ENCODE data around the gene MYBBP1A.

The MYBBP1A gene

DNA sequence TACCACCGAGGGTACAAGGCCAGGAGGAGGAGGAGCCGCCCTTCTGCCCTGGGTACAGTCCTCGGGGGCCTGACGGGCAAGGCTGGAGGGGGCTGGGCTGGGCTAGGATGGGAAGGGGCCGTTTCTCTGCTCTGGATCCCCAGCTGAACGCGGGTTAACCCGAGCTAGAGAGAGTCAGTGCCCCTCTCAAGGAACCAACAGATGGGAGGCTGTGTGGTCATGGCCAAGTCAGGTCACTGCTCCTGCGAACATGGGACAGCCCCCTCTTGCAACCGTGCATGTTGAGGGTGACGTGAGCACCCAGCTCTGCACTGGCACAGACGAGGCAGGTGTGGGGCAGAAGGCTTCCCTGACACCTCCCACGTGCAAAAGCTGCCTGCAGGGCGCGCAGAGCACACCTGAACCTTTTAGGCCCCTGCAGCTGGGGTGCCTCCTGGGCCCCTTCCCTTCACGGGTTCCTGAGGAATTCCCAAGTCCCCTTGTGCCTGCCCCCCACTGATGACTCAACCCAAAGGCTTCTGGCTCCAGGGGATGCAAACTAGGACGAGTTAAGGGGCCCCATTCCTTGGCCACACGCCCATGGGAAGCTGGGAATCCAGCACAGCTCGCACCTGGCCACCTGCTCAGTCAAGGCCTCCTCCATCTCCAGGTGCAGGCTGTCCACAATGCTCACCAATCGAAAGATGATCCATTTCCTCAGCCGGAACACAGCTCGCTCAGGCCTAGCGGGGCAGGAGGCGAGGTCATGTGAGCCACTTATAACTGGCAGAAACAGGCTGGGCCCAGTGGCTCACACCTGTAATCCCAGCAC, 6.3 kb downstream of the MYBBP1A start:
- DNase-seq: no peak

DNA sequence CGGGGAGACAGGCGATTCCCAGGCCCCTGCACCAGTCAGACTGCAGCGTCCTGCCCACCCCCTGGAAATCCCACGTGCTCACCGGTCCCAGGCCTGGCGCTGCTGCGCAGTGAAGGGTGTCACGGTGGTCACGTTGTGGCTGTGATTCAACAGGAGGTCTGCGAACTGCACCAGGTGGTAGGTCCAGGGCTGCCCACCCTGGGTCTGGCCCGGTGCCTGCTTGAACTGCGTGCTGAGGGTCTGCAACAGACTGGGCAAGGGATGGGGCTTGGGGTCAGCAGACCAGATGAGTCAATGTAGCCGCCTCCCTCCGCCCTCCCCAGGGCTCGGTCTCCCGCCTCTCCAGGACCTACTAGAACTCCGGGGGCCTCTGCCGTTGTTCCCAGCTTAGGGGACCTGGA, 7.1 kb downstream of the MYBBP1A start:
- DNase-seq: no peak

DNA sequence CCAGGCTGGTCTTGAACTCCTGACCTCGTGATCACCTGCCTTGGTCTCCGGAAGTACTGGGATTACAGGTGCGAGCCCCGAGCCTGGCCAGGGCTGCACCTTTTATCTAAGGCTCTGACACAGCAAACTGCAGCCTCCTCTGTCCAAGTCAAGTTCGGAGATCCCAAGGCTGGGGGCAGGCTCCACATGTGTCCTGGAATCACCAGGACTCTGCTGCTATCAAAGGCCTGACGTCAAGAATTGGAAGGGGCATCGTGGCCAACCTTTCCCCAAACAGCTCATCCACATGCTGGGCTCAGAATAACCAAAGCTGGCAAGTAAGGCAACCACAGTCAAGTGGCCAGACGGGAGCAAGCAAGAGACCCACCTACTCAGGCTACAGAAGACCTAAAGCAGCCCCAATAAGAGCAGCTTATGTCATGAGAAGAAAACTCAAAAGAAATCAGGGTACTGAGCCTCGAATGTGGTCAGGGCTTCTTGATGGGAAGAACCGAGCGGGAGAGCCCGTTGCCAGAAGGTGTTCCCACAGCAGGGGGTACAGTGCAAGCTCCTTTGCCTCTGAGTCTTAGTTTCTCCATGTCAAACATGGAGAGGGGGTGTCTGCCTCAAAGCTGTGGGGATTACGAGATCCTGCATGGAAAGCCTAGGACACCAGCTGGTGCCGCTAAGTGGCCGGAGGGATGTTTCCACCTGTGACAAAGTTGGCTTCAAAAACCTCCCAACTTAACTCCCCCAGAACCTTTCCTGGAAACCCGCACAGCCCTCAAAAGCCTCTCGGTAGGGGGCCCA, 7.9 kb downstream of the MYBBP1A start:
- DNase-seq: no peak

DNA sequence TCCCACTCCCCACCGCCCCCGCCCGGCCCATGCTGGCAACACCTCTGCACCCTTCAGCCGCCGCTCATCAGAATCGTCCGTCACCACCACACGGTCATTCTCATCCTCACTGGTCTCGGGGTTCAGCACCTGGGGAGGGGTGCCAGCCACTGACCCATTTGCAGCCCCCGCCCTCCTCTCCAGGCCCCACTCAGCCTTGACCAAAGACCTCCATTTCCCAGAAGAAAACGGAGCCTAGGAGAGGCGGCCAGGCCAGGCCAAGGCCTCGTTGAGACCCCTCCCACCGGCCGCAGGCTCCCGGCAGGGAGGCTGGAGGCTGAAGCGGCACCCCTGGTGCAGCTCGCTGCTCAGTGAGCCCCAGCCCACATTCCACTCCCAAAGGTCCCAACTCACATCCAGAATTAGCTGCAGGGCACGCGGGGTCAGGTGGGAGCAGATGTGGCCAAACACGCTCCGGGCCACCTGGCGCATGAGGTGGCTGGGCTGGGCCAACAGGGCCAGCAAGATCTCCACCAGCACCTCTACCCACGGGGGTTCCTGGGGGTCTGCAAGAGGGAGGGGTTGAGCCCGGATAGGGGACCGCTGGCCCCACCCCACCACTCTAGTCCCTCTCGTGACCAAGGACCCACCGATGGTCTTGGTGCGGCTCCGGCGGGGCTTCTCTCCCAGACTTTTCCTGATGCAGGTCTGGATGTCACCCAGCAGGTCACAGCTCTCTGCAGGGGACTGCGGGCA, 9.8 kb downstream of the MYBBP1A start:
- DNase-seq: no peak

DNA sequence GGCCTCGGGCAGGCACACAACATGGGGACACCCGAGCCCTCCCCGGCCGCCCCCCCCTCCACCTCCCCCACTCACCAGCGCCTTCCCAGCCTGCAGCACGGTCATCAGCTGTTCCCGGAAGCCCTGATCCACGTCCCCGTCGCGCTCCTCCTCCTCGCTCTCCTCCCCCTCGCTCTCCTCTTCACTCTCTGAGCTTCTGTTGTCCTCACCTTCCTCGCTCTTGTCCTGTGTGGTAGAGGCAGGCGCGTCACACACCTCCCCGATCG, 10.3 kb downstream of the MYBBP1A start:
- no peak for DNase-seq

DNA sequence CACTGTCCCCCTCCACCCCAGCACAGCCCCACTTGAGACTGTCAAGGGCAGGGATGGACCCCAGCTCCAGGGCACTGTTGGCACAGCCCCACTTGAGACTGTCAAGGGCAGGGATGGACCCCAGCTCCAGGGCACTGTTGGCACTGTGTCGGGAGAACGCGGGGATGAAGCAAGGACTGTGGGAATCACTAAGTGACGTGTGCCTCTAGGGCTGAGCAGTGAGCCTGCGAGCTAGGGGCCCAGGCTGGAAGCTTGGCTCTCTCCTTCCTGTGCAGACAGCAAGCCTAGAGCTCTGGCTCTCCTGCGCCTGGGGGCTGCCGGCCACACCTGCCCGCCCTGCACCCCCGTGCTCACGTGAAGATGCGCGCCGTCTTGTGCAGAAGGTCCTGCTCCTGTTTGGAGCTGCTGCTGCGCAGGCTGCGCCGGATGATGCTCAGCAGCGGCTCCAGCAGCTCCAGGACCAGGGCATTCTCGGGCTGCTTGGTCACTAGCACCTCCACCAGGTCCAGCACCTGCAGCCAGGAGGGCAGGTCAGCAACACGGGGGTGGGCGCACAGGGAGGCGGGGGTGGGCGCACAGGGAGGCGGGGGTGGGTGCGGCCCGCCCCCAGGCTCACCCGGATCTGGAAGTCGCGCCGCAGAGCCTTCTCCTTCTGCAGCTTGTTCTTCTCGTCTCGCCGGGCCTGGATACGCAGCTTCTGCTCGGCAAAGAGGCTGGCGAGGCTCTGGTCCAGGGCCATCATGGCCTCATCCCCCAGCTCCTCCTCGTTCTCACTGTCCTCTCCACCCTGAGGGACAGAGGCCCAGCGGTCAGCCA, 10.8 kb downstream of the MYBBP1A start:
- DNase-seq: no peak

DNA sequence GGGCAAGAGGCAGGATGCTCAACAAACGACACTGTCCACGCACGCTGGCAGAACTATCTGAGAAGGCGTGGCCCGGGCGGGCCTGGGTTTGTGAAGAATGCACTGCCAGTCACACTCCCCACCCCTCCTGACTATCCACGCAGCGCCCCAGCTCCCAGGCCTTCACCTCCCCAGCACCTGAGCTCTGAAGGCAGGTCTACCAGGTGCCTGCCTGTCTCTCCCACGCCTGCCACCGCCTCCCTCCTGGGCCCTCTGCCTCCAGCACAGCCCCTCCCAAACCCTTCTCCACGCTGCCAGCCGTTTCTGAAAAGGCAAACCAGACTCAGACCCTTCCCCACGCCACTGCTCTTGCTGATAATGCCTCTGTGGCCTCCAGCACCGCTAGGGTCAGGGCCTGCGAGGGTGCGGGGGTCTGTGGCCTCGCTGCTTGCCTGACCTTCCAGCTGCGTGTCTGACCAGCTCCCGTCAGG, 11.6 kb downstream of the MYBBP1A start:
- DNase-seq: no peak

DNA sequence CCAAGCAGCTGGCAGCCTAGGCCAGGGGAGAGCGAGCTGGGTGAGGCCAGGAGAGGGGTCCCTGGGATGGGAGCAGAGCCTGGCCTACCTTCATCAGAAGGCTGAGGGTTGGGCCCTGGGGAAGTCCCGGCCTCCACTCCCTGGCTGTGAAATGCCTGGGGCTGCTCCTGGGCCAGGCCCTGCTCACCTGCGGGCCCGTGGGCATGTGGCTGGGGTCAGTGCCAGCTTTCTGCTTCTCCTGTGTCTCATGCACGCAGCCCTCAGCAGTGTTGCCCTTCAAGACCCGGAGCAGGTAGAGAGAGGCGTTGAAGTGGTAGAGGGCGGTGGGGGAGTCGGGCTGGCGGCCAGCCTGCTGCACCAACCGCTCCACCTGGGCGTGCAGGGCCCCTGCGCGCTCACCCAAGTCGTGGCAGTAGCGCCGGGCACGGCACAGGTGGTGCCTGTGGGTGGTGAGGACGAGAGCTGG, 12.4 kb downstream of the MYBBP1A start:
- no peak for DNase-seq

DNA sequence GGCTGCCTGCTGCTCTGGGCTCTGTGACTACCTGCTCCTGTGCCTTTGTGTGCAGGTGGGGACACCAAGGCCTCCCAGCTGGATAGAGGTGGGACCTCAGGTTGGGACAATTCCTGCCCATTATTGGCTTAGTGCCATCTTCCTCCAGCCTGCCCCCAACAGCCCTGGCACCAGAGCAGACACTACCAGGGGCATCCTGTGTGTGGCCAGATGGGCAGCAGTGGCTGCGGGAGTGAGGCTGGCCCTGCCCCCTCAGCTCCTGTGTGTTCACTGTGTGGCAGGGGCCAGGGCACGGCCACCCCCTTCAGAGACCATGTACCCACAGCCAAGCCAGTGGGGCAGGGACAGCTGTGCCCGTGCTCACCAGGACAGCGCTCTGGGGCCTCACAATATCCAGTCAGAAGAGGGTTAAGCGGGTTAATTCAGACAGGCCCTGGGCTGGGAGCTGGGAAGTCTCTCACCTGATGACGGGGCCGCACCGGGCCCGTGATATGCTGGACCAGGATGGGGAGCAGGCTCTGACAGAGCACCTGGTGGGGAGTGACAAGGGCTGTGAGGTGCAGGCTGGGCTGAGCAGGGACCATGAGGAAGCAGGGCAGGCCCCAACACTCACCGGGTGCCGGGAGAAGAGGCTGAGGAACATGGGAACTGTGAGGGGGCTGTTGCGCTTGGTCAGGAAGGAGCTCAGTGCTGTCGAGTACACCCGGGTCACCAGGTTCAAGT, 13.0 kb downstream of the MYBBP1A start:
- no peak for DNase-seq

DNA sequence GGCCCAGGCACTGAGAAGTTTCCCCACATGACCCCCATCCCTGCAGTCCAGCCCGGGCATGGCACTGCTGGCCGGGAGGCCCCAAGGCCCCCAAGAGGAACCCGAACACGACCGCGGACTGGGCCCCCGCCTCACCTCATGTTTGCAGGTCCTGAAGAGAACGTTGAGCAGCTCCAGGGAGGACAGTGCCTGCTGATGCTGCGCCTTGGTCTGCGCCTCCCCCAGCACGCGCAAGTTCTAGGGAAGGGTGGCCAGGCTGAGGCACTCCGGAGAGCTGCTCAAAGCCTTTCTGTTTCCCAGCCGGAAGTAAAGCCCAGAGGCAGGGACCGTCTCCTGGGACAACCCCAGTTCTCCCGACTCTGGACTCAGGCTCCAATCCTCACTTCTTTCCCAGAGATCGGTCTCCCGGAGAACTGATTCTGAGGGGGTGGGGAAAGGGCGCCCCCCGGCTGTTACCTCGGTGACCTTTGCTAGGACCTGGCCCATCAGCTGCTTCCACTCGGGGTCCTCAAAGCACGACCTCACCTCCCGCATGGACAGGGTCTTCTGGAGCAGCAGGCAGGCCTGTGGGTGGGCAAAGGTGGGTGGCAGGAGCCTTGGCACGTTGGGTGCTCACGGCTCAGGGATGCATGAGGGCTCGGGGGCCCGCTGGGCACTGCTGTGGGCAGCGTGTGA, 13.7 kb downstream of the MYBBP1A start:
- no peak for DNase-seq

DNA sequence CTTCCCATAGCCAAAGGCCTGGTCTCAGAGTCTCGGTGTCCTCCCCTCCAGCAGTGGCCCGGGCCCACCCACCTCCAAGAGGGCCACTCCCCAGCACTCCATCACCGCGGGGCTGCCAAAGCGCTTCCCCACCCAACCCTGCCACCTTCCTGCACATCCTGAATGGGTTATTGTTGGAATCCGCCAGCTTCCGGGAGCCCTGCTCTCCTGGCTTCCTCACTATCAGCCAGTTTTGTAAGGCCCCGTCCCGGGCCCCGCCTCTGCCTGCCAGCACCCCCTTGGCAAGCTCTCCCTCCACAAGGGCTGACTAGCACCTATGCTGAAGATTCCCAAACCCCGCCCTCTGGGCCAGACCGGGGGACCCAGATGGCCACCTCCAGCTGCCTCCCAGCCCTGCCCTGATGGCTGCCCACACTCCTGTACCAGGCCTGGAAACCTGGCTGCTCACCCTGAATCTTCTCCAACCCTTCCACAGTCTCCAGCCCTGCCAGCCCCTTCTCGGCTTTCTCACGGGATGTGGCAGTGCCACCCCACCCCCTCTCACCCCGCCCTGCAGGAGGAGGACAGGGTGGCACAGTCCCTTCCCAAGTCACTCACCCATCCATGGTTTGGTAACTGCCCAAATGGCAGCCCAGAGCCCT, 14.4 kb downstream of the MYBBP1A start:
- no peak for DNase-seq

DNA sequence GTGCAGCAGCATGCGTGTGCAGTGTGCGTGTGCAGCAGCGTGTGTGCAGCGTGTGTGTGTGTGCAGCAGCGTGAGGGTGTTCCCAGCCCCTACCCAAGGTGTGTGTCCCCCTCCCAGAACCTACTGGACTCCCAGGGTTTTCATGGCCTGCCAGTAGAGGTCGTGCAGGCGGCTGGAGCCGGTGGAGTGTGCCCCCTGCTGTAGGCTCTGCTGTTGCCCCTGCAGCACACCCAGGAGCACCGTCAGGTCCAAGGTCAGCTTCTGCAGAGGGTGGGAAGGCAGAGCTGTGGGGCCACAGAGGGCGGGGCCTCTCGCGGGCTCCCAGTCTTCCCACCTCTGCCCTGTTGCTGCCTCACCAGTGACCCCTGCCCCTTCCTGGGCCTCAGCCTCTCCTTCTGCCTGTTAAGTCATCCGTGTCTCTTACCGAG, 14.9 kb downstream of the MYBBP1A start:
- DNase-seq: no peak

DNA sequence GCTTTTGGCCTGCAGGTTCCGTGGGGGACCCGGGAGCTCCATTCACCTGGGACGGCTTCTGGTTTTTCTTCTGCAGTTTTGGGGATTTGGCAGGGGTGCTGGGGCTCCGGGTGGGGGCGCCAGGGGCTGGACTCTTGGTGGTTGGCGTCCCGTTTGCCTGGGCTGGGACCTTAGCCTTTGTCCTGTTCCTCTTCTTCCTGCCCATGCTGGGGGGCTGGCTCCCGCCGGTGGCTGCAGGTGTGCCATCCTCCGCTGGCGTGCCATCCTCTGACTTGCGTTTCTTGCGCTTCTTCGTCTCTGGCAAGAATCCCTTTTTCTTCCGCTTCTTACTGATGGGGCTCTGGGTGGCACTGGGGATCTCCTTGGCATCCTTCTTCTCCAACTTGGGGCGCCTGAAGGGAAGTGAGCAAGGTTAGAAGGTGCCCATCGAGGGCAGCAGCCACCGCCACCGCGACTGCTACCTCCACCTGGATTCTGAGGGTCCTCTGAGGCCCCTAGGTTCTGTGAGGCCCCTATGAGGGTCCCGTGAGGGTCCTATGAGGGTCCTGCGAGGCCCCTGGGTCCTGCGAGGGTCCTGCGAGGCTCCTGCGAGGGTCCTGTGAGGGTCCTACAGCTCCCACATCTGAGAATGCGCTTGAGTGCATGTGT, 15.5 kb downstream of the MYBBP1A start:
- no peak for DNase-seq

DNA sequence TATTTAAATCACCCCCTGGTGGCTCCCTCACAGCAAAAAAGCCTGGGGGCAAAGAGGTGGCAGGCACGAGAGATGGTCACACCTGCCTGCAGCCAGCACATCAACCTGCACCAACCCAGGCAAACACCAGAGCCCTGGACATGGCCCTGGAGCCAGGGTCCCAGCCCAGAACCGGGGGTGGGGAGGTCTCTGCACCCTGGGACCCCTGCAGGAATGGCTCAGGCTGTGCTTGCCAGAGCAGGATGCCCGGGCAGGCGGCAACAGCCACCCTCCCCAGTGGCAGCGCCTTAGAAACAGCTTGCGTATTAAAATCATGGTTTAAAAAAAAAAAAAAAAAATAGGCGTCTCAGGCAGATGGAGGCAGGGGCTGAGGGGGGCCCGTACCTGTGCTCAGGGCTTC, 16.2 kb downstream of the MYBBP1A start:
- no peak for DNase-seq

DNA sequence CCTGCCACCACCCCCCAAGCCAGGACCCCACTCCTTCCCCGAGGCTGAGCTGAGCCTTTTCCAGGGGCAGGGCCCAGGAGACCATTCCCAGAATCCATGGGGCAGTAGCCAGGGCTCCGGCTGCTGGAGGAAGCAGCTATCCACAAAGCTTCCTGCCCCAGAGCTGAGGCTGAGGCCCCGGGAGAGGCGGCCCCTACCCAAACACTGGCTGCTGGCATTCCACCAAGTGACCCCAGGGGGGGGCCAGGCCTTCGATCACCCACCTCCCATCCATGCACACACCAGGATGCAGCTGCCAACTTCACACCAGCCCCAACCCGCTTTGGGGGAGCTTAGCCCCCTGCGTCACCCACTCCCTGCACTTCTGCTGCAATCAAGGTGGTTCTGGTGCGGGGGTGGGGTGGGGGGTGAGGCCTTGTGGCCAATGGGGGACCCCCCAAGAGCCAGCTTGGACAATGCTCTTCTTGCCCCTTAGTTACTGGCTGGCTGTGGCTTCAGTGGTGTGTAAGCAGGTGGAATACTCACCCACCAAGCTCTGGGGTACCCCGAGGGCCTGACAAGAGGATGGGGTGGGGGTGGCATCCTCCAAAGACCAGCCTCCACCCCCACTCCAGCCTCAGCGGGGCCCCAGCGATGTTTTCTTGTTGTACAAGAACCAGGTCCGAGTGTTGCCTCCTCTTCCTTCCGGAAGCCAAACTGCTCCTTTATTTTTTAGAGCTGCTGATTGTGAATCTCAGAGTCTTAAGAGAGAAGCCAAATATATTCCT, 16.8 kb downstream of the MYBBP1A start:
- no peak for DNase-seq

DNA sequence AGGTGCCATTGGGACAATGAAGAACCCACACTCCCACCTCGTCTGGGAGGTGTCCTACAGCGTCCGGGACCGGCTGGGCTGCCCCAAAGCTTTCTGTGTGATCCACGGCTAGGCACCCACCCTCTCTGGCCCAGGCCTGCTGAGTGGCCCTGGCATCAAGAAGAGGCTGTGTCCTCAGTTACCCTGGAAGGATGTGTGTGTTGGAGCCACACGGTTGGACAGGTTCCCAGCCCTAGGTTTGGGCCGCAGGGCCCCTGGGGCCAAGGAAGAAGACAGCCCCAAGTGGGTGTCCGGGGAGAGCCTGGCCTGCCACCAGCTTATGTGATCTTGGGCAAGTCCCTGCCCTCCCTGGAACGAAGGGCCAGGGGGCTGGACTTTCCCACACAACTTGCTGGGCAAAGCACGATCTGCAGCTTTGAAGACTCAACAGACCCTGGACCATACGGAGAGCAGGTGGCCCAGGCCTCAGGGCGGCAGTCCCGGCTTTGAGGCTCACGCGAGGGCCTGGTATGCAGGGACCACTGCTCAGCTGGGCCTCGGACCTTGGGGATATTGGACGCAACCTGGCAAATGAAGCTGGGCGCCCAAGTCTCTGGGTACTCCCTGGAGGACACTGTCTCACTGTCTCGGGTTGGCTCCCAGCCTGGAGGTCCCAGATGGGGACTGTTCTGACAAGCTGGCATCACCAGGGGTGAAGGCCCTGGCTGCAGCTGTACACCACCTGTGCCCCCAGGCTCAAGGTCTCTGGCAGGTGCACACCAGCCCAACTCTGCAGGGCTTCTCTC, 17.5 kb downstream of the MYBBP1A start:
- no peak for DNase-seq

DNA sequence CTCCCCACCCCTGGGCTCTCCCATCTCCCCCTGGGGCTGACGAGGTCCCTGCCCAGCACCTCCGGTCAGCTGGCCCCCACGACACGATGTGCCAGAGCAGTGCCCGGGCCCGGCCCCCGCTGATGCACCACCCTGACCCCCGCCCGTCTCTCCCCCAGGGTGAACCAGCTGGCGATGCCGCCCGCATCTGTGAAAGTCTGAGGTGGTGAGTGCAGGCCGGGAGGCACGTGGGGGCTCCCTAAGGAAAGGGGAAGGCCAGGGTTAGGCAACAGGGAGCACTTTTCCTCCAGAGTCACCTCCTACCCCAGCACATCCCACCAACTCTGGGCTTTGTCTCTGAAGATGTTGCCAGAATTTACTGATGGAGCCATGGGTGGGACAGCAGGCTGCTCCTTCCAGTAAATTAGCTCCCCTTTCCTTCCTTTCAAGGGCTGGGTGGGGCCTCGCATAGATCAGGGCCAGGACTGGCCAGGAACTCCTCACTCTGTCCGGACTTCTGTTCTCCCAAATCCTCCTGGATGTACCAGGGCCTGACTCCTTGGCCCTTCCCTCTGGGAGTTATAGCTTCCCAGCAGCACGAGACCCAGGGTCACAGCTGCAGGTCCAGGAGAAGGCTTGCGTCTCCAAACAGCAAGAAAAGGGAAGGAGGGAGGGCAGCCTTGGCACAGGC, 18.3 kb downstream of the MYBBP1A start:
- DNase-seq: no peak

DNA sequence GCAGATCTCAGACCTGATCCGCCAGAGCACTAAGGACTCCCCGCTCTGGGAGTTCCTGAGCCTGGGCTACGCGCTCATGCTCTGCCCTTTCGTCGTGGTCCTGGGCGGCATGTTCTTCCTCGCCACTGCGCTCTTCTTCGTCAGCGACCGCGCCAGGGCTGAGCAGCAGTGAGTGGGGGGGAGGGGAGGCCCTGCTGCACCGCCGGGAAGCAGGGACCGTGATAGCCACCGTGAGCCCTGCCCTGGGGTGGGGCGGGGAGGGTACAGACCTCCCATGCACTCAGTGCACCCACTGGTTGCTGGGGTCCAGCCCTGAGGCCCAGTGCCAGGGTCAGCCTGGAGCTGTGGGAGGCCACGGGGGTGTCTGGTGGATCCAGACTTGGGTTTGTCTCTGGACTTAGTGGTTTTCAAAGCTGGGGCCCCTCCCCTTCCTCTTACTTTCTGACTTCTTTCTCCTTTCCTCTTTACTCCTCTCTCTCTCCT, 18.9 kb downstream of the MYBBP1A start:
- DNase-seq: no peak
